WTC11 (cell line): ENCODE measurements around the gene ACOX2. TPM values are rescaled to one million over a fixed set of nuclear protein-coding genes. Genes with fewer than 3 reads are reported as not detected.

Experiments used
- ATAC-seq: fragments of 200-7000 bp; cut with Tn5 transposase; 2 replicates; pipeline ENCODE4 v1.10.0; 2021; ENCODE audit warnings: mild to moderate bottlenecking, moderate library complexity
- CTCF ChIA-PET: fragments of 300-600 bp; sonication (Branson Sonifier 250); formaldehyde crosslinking; loops from one replicate; lab custom pipeline; 2021; ENCODE audit warnings: antibody characterized with exemption; lab: Charles Lee
- POLR2A ChIA-PET: fragments of 350-600 bp; sonication (Branson Sonifier 250); formaldehyde crosslinking; loops from one replicate; lab custom pipeline; 2021; ENCODE audit warnings: antibody characterized with exemption; lab: Charles Lee
- DNase-seq: peaks from one replicate; pipeline ENCODE4 v3.0.0; 2021; ENCODE audit warnings: low spot score
- H3K27ac Mint-ChIP-seq: 2 replicates; pipeline ENCODE4 v1.8.0; 2021; ENCODE audit warnings: mixed read lengths
- H3K27me3 Mint-ChIP-seq: 2 replicates; pipeline ENCODE4 v1.8.0; 2021; ENCODE audit warnings: low read depth, mild to moderate bottlenecking, moderate library complexity, mixed read lengths
- H3K36me3 Mint-ChIP-seq: 2 replicates; pipeline ENCODE4 v1.8.0; 2021; ENCODE audit warnings: mixed read lengths
- H3K4me1 Mint-ChIP-seq: 2 replicates; pipeline ENCODE4 v1.8.0; 2022; ENCODE audit warnings: mixed read lengths
- H3K4me3 Mint-ChIP-seq: 2 replicates; pipeline ENCODE4 v1.8.0; 2021; ENCODE audit warnings: mild to moderate bottlenecking, moderate library complexity, mixed read lengths
- H3K9me3 Mint-ChIP-seq: 2 replicates; pipeline ENCODE4 v1.8.0; 2021; ENCODE audit warnings: mixed read lengths
- CBFB ChIP-seq: sonication (generic); formaldehyde crosslinking; IDR thresholded peaks from 2 replicates; pipeline ENCODE4 v1.8.1; 2022; ENCODE audit warnings: mild to moderate bottlenecking, low read depth, missing genetic modification reagents
- CREM ChIP-seq: sonication (generic); formaldehyde crosslinking; IDR thresholded peaks from 2 replicates; pipeline ENCODE4 v1.8.1; 2022; ENCODE audit warnings: mild to moderate bottlenecking, missing genetic modification reagents, moderate library complexity
- ELF4 ChIP-seq: sonication (generic); formaldehyde crosslinking; IDR thresholded peaks from 2 replicates; pipeline ENCODE4 v1.8.1; 2022; ENCODE audit warnings: low read depth, mild to moderate bottlenecking, moderate library complexity, missing genetic modification reagents
- GABPB1 ChIP-seq: sonication (generic); formaldehyde crosslinking; IDR thresholded peaks from 2 replicates; pipeline ENCODE4 v1.8.1; 2023; ENCODE audit warnings: mild to moderate bottlenecking, missing genetic modification reagents
- GTF2I ChIP-seq: fragments of 250-450 bp; sonication (Bioruptor Pico); conservative IDR thresholded peaks from 2 replicates; pipeline ENCODE4 v1.4.0; 2021; ENCODE audit warnings: mild to moderate bottlenecking
- KAT7 ChIP-seq: sonication (generic); formaldehyde crosslinking; IDR thresholded peaks from 2 replicates; pipeline ENCODE4 v1.8.1; 2023; ENCODE audit warnings: missing genetic modification reagents, mild to moderate bottlenecking, borderline replicate concordance
- NFE2L1 ChIP-seq: sonication (generic); formaldehyde crosslinking; IDR thresholded peaks from 2 replicates; pipeline ENCODE4 v1.8.1; 2023; ENCODE audit warnings: missing genetic modification reagents
- ZBTB21 ChIP-seq: sonication (generic); formaldehyde crosslinking; IDR thresholded peaks from 2 replicates; pipeline ENCODE4 v1.8.1; 2023; ENCODE audit warnings: mild to moderate bottlenecking, missing genetic modification reagents, borderline replicate concordance
- total RNA-seq: library from RNA; stranded (reverse); gene quantifications from 3 replicates; pipeline ENCODE4 v1.2.3, GENCODE V29; 2021
- TF ChIP-seq, protein P1 (sequence below): sonication (generic); formaldehyde crosslinking; IDR thresholded peaks from 2 replicates; pipeline ENCODE4 v1.8.1; 2023; ENCODE audit warnings: mild to moderate bottlenecking, missing genetic modification reagents, borderline replicate concordance
- TF ChIP-seq, protein P2 (sequence below): sonication (generic); formaldehyde crosslinking; IDR thresholded peaks from 2 replicates; pipeline ENCODE4 v1.8.0; 2023; ENCODE audit warnings: mild to moderate bottlenecking, missing genetic modification reagents
- TF ChIP-seq, protein P3 (sequence below): sonication (generic); formaldehyde crosslinking; IDR thresholded peaks from 2 replicates; pipeline ENCODE4 v1.8.1; 2023; ENCODE audit warnings: mild to moderate bottlenecking, missing genetic modification reagents, moderate library complexity

ACOX2 gene
- total RNA-seq, 1 experiment from 2014 or later, result 1.1 TPM

GRCh38 chr3:58521917-58522631, 14.9 kb downstream of the ACOX2 start:
- Mint-ChIP-seq H3K27ac (no peak overlapping the region), H3K4me3 (no peak overlapping the region), H3K9me3 (no peaks in the 10 kb centered on the region), H3K36me3 (no peaks in the 10 kb centered on the region)
- peak; percentile 52; the same call in 1 of the 2 replicates for TF ChIP-seq GABPB1
- TF ChIP-seq, protein P1, sequence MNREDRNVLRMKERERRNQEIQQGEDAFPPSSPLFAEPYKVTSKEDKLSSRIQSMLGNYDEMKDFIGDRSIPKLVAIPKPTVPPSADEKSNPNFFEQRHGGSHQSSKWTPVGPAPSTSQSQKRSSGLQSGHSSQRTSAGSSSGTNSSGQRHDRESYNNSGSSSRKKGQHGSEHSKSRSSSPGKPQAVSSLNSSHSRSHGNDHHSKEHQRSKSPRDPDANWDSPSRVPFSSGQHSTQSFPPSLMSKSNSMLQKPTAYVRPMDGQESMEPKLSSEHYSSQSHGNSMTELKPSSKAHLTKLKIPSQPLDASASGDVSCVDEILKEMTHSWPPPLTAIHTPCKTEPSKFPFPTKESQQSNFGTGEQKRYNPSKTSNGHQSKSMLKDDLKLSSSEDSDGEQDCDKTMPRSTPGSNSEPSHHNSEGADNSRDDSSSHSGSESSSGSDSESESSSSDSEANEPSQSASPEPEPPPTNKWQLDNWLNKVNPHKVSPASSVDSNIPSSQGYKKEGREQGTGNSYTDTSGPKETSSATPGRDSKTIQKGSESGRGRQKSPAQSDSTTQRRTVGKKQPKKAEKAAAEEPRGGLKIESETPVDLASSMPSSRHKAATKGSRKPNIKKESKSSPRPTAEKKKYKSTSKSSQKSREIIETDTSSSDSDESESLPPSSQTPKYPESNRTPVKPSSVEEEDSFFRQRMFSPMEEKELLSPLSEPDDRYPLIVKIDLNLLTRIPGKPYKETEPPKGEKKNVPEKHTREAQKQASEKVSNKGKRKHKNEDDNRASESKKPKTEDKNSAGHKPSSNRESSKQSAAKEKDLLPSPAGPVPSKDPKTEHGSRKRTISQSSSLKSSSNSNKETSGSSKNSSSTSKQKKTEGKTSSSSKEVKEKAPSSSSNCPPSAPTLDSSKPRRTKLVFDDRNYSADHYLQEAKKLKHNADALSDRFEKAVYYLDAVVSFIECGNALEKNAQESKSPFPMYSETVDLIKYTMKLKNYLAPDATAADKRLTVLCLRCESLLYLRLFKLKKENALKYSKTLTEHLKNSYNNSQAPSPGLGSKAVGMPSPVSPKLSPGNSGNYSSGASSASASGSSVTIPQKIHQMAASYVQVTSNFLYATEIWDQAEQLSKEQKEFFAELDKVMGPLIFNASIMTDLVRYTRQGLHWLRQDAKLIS (CRISPR knock-in tag), result no peak
- TF ChIP-seq, all 79 proteins: peak for 1
- ATAC-seq, result peak; percentile 64
- Mint-ChIP-seq H3K27me3 (no peaks in the 10 kb centered on the region; the same call in 1 of the 2 replicates), H3K4me1 (peaks cover 54% of the 10 kb centered on the region)
- ChIA-PET POLR2A (no interaction called here), CTCF (interaction anchor here (0.9 to 3.5 kb wide), 5 partner anchors 31 to 216 kb away, joined by 3 to 14 read pairs (median 5); partner anchors contain the start of genes HTD2, KCTD6 and RPP14)
- DNase-seq, result no peak

DNA sequence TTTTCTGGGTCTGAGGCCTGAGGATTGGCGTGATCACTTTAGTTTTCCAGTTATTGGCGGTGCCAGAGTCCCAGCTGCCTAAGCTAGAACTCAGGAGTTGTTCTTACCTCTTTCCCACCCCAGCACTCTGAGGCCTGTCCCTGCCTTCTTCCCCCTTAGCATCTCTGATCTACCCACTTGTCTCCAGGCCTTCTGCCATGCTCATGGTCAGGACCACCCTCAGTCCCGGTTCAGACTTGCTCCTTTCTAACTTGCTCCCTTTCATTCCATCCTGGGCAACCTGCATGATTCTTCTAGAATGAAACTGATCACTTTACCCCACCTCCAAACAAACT, 15.7 kb downstream of the ACOX2 start:
- CTCF ChIA-PET, result interaction anchor here (1.3 to 3.9 kb wide), 4 partner anchors 9 to 215 kb away, joined by 3 to 14 read pairs (median 12); partner anchors contain the start of genes HTD2, KCTD6 and RPP14
- peaks cover 52% of the 10 kb centered on the region for H3K4me1 Mint-ChIP-seq

DNA sequence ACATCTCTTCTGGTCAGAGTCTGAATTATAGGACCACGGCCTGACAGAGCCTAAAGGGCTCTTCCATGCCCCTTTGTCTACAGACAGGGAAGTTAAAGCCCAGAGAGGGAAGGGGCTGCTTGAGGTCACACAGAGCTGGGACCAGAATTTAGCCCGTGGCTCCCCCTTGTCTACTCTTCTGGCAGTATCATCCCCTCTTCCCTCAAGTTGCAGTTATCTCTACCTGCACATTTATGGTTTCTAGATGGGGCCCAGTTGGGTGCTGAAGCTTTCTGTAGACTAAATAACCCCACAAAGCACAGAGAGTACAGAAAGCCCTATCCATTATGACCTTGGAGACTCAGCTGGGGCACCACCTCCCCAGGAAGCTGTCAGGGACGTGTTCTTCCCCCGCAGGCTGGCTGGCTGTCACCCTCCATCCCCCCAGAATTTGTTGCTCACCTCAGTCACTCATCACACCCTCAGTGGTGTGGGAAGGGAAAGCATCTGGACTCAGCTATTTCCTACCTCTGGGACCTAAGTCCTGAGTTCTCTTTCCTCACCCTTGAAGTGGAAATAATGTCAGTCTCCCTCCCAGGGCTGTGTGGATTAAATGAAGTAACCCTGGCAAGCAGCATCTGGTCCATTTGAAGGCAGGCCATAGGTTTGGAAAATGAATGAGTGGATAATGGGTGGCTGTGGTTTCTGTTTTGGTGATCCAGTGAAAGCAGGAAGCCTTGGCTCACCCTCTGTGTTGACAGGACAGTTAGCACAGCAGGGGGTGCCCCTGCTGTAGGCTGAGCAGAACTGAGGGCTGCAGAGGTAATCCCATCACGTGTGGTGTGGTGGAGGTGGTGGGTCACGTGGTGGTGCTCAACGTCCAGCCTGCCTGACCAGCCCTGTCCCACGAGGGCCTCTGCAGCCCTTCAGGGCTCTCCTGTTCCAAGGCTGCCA, 16.3 kb downstream of the ACOX2 start:
- no peak overlapping the region for H3K4me3 Mint-ChIP-seq
- CTCF ChIA-PET, result interaction anchor here (0.6 to 3.9 kb wide), 6 partner anchors 9 to 214 kb away, joined by 3 to 14 read pairs (median 6); partner anchors contain the start of genes HTD2, KCTD6 and RPP14
- H3K9me3 Mint-ChIP-seq, result no peaks in the 10 kb centered on the region
- no peak overlapping the region for H3K27ac Mint-ChIP-seq
- POLR2A ChIA-PET, result no interaction called here
- peaks cover 49% of the 10 kb centered on the region for H3K4me1 Mint-ChIP-seq
- ATAC-seq (no peak), DNase-seq (no peak)
- H3K27me3 Mint-ChIP-seq, result no peaks in the 10 kb centered on the region; the same call in 1 of the 2 replicates
- TF ChIP-seq CREM (CRISPR knock-in tag), result no peak
- TF ChIP-seq NFE2L1 (CRISPR knock-in tag), result no peak
- peak; percentile 53; the same call in 1 of the 2 replicates for TF ChIP-seq GABPB1
- no peaks in the 10 kb centered on the region for H3K36me3 Mint-ChIP-seq

More for the DNA sequence above, 15.7 kb downstream of the ACOX2 start:
- TF ChIP-seq ELF4 (CRISPR knock-in tag) (no peak), GTF2I (CRISPR knock-in tag) (no peak), NFE2L1 (CRISPR knock-in tag) (no peak), ZBTB21 (CRISPR knock-in tag) (no peak), KAT7 (CRISPR knock-in tag) (no peak), CBFB (CRISPR knock-in tag) (no peak)
- TF ChIP-seq, protein P2, sequence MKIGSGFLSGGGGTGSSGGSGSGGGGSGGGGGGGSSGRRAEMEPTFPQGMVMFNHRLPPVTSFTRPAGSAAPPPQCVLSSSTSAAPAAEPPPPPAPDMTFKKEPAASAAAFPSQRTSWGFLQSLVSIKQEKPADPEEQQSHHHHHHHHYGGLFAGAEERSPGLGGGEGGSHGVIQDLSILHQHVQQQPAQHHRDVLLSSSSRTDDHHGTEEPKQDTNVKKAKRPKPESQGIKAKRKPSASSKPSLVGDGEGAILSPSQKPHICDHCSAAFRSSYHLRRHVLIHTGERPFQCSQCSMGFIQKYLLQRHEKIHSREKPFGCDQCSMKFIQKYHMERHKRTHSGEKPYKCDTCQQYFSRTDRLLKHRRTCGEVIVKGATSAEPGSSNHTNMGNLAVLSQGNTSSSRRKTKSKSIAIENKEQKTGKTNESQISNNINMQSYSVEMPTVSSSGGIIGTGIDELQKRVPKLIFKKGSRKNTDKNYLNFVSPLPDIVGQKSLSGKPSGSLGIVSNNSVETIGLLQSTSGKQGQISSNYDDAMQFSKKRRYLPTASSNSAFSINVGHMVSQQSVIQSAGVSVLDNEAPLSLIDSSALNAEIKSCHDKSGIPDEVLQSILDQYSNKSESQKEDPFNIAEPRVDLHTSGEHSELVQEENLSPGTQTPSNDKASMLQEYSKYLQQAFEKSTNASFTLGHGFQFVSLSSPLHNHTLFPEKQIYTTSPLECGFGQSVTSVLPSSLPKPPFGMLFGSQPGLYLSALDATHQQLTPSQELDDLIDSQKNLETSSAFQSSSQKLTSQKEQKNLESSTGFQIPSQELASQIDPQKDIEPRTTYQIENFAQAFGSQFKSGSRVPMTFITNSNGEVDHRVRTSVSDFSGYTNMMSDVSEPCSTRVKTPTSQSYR (CRISPR knock-in tag), result no peak
- TF ChIP-seq, protein P3, sequence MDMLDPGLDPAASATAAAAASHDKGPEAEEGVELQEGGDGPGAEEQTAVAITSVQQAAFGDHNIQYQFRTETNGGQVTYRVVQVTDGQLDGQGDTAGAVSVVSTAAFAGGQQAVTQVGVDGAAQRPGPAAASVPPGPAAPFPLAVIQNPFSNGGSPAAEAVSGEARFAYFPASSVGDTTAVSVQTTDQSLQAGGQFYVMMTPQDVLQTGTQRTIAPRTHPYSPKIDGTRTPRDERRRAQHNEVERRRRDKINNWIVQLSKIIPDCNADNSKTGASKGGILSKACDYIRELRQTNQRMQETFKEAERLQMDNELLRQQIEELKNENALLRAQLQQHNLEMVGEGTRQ, result no peak
- Mint-ChIP-seq H3K4me3 (no peak overlapping the region), H3K27ac (no peak overlapping the region), H3K36me3 (no peaks in the 10 kb centered on the region), H3K27me3 (no peaks in the 10 kb centered on the region; the same call in 1 of the 2 replicates), H3K9me3 (no peaks in the 10 kb centered on the region)
- ATAC-seq, result no peak
- POLR2A ChIA-PET, result no interaction called here
- no peak for DNase-seq
